WTC11 (cell line): ENCODE results near the gene REN. TPM values are rescaled to one million over a fixed set of nuclear protein-coding genes. Genes with fewer than 3 reads are reported as not detected.

Experiments used
- ATAC-seq: fragments of 200-7000 bp; cut with Tn5 transposase; 2 replicates; pipeline ENCODE4 v1.10.0; 2021; ENCODE audit warnings: mild to moderate bottlenecking, moderate library complexity
- CTCF ChIA-PET: fragments of 300-600 bp; sonication (Branson Sonifier 250); formaldehyde crosslinking; loops from one replicate; lab custom pipeline; 2021; ENCODE audit warnings: antibody characterized with exemption; lab: Charles Lee
- POLR2A ChIA-PET: fragments of 350-600 bp; sonication (Branson Sonifier 250); formaldehyde crosslinking; loops from one replicate; lab custom pipeline; 2021; ENCODE audit warnings: antibody characterized with exemption; lab: Charles Lee
- DNase-seq: peaks from one replicate; pipeline ENCODE4 v3.0.0; 2021; ENCODE audit warnings: low spot score
- H3K27ac Mint-ChIP-seq: 2 replicates; pipeline ENCODE4 v1.8.0; 2021; ENCODE audit warnings: mixed read lengths
- H3K27me3 Mint-ChIP-seq: 2 replicates; pipeline ENCODE4 v1.8.0; 2021; ENCODE audit warnings: low read depth, mild to moderate bottlenecking, moderate library complexity, mixed read lengths
- H3K36me3 Mint-ChIP-seq: 2 replicates; pipeline ENCODE4 v1.8.0; 2021; ENCODE audit warnings: mixed read lengths
- H3K4me1 Mint-ChIP-seq: 2 replicates; pipeline ENCODE4 v1.8.0; 2022; ENCODE audit warnings: mixed read lengths
- H3K4me3 Mint-ChIP-seq: 2 replicates; pipeline ENCODE4 v1.8.0; 2021; ENCODE audit warnings: mild to moderate bottlenecking, moderate library complexity, mixed read lengths
- H3K9me3 Mint-ChIP-seq: 2 replicates; pipeline ENCODE4 v1.8.0; 2021; ENCODE audit warnings: mixed read lengths
- ATF1 ChIP-seq: sonication (generic); formaldehyde crosslinking; IDR thresholded peaks from 2 replicates; pipeline ENCODE4 v1.8.1; 2023; ENCODE audit warnings: mild to moderate bottlenecking, moderate library complexity, missing genetic modification reagents
- CREB1 ChIP-seq: sonication (generic); formaldehyde crosslinking; IDR thresholded peaks from 2 replicates; pipeline ENCODE4 v1.8.0; 2023; ENCODE audit warnings: mild to moderate bottlenecking, missing genetic modification reagents
- GTF2I ChIP-seq: fragments of 250-450 bp; sonication (Bioruptor Pico); conservative IDR thresholded peaks from 2 replicates; pipeline ENCODE4 v1.4.0; 2021; ENCODE audit warnings: mild to moderate bottlenecking
- IRF2 ChIP-seq: sonication (generic); formaldehyde crosslinking; IDR thresholded peaks from 2 replicates; pipeline ENCODE4 v1.8.0; 2022; ENCODE audit warnings: low read depth, missing genetic modification reagents, borderline replicate concordance
- JAZF1 ChIP-seq: fragments of 250-450 bp; sonication (Bioruptor Pico); IDR thresholded peaks from 2 replicates; pipeline ENCODE4 v1.9.0; 2021; ENCODE audit warnings: moderate library complexity, mild to moderate bottlenecking, inconsistent platforms
- MXD4 ChIP-seq: fragments of 250-450 bp; sonication (Bioruptor Pico); IDR thresholded peaks from 2 replicates; pipeline ENCODE4 v1.8.0; 2021; ENCODE audit warnings: mild to moderate bottlenecking, moderate library complexity, borderline replicate concordance
- NFYB ChIP-seq: sonication (generic); formaldehyde crosslinking; conservative IDR thresholded peaks from 2 replicates; pipeline ENCODE4 v1.8.0; 2022; ENCODE audit warnings: low read depth, missing genetic modification reagents
- NR3C1 ChIP-seq: sonication (generic); formaldehyde crosslinking; conservative IDR thresholded peaks from 2 replicates; pipeline ENCODE4 v1.8.1; 2023; ENCODE audit warnings: low read depth, mild to moderate bottlenecking, missing genetic modification reagents
- ZNF219 ChIP-seq: sonication (generic); formaldehyde crosslinking; IDR thresholded peaks from 2 replicates; pipeline ENCODE4 v1.8.0; 2023; ENCODE audit warnings: missing genetic modification reagents, mild to moderate bottlenecking, borderline replicate concordance
- ZNF232 ChIP-seq: sonication (generic); formaldehyde crosslinking; IDR thresholded peaks from 2 replicates; pipeline ENCODE4 v1.8.0; 2022; ENCODE audit warnings: mild to moderate bottlenecking, missing genetic modification reagents
- total RNA-seq: library from RNA; stranded (reverse); gene quantifications from 3 replicates; pipeline ENCODE4 v1.2.3, GENCODE V29; 2021
- TF ChIP-seq, protein P1 (sequence below): fragments of 250-450 bp; sonication (Bioruptor Pico); conservative IDR thresholded peaks from 2 replicates; pipeline ENCODE4 v1.9.0; 2021; ENCODE audit warnings: mild to moderate bottlenecking
- TF ChIP-seq, protein P2 (sequence below): sonication (generic); formaldehyde crosslinking; IDR thresholded peaks from 2 replicates; pipeline ENCODE4 v1.8.0; 2022; ENCODE audit warnings: mild to moderate bottlenecking, missing genetic modification reagents
- TF ChIP-seq, protein P3 (sequence below): sonication (generic); formaldehyde crosslinking; IDR thresholded peaks from 2 replicates; pipeline ENCODE4 v1.8.1; 2022; ENCODE audit warnings: mild to moderate bottlenecking, moderate library complexity, missing genetic modification reagents
- TF ChIP-seq, protein P4 (sequence below): sonication (generic); formaldehyde crosslinking; IDR thresholded peaks from 2 replicates; pipeline ENCODE4 v1.8.1; 2022; ENCODE audit warnings: low read depth, missing genetic modification reagents, borderline replicate concordance
- TF ChIP-seq, protein P5 (sequence below): sonication (generic); formaldehyde crosslinking; IDR thresholded peaks from 2 replicates; pipeline ENCODE4 v1.8.0; 2023; ENCODE audit warnings: missing genetic modification reagents
- TF ChIP-seq, protein P6 (sequence below): sonication (generic); formaldehyde crosslinking; IDR thresholded peaks from 2 replicates; pipeline ENCODE4 v1.8.0; 2023; ENCODE audit warnings: mild to moderate bottlenecking, missing genetic modification reagents
- TF ChIP-seq, protein P7 (sequence below): fragments of 200-600 bp; IDR thresholded peaks from 2 replicates; pipeline ENCODE4 v1.8.0; 2022; ENCODE audit warnings: antibody characterized with exemption

The REN gene
- total RNA-seq, 1 experiment from 2014 or later: not detected

DNA sequence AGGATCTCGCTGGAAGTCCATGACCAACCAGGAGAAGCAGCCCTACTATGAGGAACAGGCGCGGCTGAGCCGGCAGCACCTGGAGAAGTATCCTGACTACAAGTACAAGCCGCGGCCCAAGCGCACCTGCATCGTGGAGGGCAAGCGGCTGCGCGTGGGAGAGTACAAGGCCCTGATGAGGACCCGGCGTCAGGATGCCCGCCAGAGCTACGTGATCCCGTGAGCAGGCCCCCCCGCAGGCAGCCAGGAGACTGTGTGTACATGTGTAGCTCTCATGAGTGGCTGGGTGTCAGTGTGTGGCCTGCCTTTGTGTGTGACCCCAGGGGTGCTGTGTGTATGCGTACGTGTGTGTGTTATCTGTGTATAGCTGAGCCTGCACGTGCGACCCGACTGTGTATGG lies 41.5 kb downstream of the REN start:
- ChIA-PET POLR2A (no interaction called here), CTCF (interaction anchor here (0.9 kb wide), 2 partner anchors 254 to 258 kb away, joined by 3 to 5 read pairs; no protein-coding TSS in a partner anchor)
- peaks cover 49% of the 10 kb centered on the region for H3K36me3 Mint-ChIP-seq
- H3K9me3 Mint-ChIP-seq: no peaks in the 10 kb centered on the region
- no peak overlapping the region; the same call in 1 of the 2 replicates for H3K4me3 Mint-ChIP-seq
- 0 out of 2 replicates have a peak overlapping the region, but pooled peaks have one; percentile 45 for H3K27ac Mint-ChIP-seq
- H3K4me1 Mint-ChIP-seq: peaks cover 35% of the 10 kb centered on the region
- no peak for ATAC-seq
- DNase-seq: no peak
- no peaks in the 10 kb centered on the region for H3K27me3 Mint-ChIP-seq
- TF ChIP-seq NR3C1 (CRISPR knock-in tag) (no peak), GTF2I (CRISPR knock-in tag) (no peak), IRF2 (CRISPR knock-in tag) (no peak), ATF1 (CRISPR knock-in tag) (no peak), MXD4 (CRISPR knock-in tag) (no peak), ZNF232 (CRISPR knock-in tag) (no peak), NFYB (no peak), CREB1 (no peak), ZNF219 (CRISPR knock-in tag) (no peak)
- TF ChIP-seq, protein P1, sequence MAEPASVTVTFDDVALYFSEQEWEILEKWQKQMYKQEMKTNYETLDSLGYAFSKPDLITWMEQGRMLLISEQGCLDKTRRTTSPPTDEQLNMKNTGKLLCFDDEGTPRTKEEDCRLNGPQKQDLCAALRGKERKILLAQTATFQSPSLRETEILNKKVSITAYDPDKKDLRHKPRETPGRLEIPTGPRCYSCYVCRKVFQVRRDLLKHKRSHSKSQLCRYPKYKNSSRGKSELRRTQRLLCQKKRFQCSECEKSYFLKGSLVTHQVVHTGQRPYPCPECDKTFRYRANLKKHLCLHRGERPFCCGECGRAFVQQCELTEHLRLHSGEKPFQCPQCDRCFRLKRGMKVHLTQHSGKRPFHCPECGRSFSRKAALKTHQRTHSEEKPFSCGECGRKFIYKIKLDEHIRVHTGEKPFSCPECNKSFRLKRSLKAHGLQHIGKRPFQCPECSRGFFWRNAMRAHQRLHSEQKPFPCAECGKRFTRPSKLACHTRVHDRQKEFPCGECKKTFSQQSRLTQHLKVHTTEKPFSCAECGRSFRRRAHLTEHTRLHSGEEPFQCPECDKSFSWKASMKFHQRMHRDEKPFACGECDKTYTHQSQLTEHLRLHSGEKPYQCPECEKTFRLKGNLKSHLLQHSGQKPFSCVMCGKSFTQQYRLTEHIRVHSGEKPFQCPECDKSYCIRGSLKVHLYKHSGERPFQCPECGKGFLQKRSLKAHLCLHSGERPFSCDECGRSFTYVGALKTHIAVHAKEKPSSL (CRISPR knock-in tag): no peak
- TF ChIP-seq, protein P2, sequence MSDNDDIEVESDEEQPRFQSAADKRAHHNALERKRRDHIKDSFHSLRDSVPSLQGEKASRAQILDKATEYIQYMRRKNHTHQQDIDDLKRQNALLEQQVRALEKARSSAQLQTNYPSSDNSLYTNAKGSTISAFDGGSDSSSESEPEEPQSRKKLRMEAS: no peak
- TF ChIP-seq, protein P3, sequence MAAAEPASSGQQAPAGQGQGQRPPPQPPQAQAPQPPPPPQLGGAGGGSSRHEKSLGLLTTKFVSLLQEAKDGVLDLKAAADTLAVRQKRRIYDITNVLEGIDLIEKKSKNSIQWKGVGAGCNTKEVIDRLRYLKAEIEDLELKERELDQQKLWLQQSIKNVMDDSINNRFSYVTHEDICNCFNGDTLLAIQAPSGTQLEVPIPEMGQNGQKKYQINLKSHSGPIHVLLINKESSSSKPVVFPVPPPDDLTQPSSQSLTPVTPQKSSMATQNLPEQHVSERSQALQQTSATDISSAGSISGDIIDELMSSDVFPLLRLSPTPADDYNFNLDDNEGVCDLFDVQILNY (CRISPR knock-in tag): no peak
- TF ChIP-seq, protein P4, sequence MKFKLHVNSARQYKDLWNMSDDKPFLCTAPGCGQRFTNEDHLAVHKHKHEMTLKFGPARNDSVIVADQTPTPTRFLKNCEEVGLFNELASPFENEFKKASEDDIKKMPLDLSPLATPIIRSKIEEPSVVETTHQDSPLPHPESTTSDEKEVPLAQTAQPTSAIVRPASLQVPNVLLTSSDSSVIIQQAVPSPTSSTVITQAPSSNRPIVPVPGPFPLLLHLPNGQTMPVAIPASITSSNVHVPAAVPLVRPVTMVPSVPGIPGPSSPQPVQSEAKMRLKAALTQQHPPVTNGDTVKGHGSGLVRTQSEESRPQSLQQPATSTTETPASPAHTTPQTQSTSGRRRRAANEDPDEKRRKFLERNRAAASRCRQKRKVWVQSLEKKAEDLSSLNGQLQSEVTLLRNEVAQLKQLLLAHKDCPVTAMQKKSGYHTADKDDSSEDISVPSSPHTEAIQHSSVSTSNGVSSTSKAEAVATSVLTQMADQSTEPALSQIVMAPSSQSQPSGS (CRISPR knock-in tag): no peak
- TF ChIP-seq, protein P5, sequence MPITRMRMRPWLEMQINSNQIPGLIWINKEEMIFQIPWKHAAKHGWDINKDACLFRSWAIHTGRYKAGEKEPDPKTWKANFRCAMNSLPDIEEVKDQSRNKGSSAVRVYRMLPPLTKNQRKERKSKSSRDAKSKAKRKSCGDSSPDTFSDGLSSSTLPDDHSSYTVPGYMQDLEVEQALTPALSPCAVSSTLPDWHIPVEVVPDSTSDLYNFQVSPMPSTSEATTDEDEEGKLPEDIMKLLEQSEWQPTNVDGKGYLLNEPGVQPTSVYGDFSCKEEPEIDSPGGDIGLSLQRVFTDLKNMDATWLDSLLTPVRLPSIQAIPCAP (CRISPR knock-in tag): no peak
- TF ChIP-seq, all 79 proteins: peak for 0

DNA sequence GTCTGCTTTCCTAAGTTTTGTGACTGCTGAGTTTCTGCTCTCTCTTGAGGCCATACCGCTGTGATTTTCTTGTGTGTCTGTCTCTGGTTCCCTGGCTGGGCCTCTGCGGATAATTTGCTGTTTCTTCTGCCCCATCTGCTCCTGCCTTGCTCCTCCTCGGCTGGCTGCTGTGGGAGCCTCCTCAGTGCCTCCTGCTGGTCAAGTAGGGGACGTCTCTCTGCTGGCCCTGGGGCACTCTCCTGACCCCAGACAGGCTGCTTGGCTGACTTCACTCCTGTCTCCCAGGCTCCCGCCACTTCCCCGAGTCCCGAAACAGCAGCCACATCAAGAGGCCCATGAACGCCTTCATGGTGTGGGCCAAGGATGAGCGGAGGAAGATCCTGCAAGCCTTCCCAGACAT lies 42.8 kb downstream of the REN start:
- H3K36me3 Mint-ChIP-seq: peaks cover 60% of the 10 kb centered on the region
- POLR2A ChIA-PET: no interaction called here
- no peak overlapping the region for H3K4me3 Mint-ChIP-seq
- peak; percentile 71 for DNase-seq
- TF ChIP-seq JAZF1: no peak
- TF ChIP-seq, protein P3 (CRISPR knock-in tag): no peak
- TF ChIP-seq, protein P6, sequence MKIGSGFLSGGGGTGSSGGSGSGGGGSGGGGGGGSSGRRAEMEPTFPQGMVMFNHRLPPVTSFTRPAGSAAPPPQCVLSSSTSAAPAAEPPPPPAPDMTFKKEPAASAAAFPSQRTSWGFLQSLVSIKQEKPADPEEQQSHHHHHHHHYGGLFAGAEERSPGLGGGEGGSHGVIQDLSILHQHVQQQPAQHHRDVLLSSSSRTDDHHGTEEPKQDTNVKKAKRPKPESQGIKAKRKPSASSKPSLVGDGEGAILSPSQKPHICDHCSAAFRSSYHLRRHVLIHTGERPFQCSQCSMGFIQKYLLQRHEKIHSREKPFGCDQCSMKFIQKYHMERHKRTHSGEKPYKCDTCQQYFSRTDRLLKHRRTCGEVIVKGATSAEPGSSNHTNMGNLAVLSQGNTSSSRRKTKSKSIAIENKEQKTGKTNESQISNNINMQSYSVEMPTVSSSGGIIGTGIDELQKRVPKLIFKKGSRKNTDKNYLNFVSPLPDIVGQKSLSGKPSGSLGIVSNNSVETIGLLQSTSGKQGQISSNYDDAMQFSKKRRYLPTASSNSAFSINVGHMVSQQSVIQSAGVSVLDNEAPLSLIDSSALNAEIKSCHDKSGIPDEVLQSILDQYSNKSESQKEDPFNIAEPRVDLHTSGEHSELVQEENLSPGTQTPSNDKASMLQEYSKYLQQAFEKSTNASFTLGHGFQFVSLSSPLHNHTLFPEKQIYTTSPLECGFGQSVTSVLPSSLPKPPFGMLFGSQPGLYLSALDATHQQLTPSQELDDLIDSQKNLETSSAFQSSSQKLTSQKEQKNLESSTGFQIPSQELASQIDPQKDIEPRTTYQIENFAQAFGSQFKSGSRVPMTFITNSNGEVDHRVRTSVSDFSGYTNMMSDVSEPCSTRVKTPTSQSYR (CRISPR knock-in tag): 0 out of 2 replicates have a peak, but pooled peaks have one; percentile 33
- TF ChIP-seq, protein P7, sequence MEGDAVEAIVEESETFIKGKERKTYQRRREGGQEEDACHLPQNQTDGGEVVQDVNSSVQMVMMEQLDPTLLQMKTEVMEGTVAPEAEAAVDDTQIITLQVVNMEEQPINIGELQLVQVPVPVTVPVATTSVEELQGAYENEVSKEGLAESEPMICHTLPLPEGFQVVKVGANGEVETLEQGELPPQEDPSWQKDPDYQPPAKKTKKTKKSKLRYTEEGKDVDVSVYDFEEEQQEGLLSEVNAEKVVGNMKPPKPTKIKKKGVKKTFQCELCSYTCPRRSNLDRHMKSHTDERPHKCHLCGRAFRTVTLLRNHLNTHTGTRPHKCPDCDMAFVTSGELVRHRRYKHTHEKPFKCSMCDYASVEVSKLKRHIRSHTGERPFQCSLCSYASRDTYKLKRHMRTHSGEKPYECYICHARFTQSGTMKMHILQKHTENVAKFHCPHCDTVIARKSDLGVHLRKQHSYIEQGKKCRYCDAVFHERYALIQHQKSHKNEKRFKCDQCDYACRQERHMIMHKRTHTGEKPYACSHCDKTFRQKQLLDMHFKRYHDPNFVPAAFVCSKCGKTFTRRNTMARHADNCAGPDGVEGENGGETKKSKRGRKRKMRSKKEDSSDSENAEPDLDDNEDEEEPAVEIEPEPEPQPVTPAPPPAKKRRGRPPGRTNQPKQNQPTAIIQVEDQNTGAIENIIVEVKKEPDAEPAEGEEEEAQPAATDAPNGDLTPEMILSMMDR: peak; percentile 51
- TF ChIP-seq, all 79 proteins: peak for 2
- H3K27me3 Mint-ChIP-seq: no peaks in the 10 kb centered on the region
- CTCF ChIA-PET: interaction anchor here (0.9 kb wide), 1 partner anchor 252 kb away, joined by 5 read pairs; no protein-coding TSS in a partner anchor
- H3K4me1 Mint-ChIP-seq: peaks cover 24% of the 10 kb centered on the region
- peak; percentile 77 for ATAC-seq
- no peaks in the 10 kb centered on the region for H3K9me3 Mint-ChIP-seq
- peak overlapping the region; percentile 72 for H3K27ac Mint-ChIP-seq
